Hepatic stellate cell (primary cell): Measurements from ENCODE around the gene PACS2.

Experiments
- DNase-seq: peaks from one replicate; pipeline ENCODE4 v3.0.0; 2011; ENCODE audit warnings: low spot score

PACS2 gene

GRCh38 chr14:105388110-105388951, 73.8 kb downstream of the PACS2 start:
- DNase-seq: no peak

- DNase-seq: no peak
Observed at GRCh38 chr14:105388976-105389375, 74.4 kb downstream of the PACS2 start.

- no peak for DNase-seq
Observed at GRCh38 chr14:105389534-105389933, 75.0 kb downstream of the PACS2 start.

DNA sequence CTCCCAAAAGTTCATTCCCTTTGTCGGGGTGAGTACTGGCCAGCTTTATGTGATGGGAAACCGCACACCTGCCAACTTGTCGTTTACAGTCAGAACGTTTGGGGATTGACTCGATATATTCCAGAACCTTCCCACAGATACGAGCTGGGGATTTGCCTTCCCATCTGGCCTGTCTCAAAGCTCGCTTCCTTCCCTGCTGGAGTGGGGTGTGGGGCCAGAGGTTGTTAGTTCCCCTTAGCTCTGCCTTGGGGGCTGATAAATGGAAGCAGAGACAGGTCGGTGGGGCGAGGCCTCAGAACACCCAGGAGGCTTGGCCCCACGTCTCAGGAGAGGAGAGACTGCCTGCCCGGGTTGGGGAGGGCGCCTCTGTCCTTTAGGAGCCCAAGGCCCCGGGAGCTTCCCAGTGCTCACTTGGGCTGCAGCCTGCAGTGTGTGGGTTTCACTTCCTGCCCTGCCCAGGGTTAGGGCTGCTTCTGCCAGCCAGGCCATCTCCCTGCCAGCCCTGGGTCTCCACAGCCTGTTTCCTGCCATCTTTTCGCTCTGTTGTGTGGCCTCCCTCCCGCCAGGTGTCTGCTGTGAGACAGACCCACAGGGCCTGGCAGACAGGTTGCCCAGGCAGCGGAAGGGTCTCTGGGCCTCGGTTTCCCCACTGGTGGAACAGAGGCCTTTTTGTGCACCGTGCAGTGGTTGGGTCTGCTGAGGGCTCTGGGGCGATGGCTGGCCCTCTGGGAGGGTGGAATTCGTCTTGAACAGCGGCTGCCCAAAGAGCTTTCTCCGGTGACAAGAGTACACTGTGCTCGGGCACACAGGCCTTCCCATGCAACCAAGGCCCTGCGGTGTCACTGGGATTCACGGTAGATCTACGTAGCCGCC, 75.7 kb downstream of the PACS2 start:
- no peak for DNase-seq

DNA sequence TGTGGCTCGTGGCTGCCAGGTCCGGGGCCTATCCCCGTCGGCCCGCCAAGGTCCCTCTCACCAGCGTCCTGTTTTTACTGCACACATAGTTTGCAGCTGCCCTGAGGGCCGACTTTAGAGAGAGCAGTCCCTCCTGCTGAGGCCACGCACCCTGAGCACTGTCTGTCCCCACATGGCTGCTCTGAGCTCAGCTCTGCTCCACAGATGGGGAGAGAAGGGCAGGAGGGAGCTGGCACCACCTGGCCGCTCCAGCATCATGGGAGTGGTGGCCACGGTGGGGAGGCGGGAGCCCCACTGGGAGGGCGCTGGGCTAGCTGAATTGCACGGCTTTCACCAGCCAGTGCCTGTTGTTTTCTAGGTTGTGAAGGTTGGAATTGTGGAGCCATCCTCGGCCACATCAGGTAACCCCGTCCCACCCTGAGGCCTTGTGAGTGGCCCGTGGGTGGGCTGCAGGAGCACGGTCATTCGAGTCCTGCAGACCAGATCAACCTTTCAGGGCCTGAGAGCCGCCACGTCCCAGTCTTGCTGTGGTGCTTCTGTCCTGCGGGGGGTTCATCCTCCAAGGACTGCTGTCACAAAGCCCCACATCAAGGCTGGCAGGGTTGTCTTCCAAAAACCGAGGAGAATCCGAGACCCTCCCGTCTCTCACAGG, 76.4 kb downstream of the PACS2 start:
- DNase-seq: no peak

DNA sequence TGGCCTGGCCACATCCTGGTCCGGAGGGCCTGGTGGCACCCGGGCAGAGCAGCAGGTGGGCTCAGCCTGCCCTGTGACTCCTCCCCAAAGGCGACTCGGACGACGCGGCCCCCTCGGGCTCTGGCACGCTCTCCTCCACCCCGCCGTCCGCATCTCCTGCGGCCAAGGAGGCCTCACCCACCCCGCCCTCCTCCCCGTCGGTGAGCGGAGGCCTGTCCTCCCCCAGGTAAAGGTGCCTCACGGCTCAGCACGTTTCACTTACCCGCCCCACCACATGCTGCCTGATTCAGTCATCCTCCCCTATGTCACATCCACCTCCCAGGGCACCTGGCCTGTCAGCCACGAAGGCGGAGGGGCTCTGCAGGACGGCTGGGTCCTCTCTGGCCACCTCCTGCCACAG, 77.0 kb downstream of the PACS2 start:
- DNase-seq: no peak

GRCh38 chr14:105392131-105393090, 77.9 kb downstream of the PACS2 start:
- no peak for DNase-seq

- no peak for DNase-seq
Observed at GRCh38 chr14:105393151-105393550, 78.6 kb downstream of the PACS2 start.

GRCh38 chr14:105394714-105395537, 80.4 kb downstream of the PACS2 start:
- no peak for DNase-seq

DNA sequence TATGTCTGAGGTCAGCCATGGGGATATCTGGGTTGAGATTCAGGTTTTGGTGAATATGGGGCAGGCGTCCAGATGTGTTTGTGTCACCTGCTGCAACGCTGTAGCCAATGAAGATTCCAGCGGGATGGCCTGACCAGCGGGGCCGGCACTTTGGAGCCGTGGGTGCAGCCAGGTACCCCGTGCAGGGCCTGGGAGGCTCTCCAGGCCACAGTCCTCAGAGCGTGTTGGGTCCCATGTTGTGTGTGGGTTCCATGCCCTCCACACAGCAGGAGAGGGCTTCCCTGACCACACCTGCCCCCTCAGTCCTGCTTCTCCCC, 80.9 kb downstream of the PACS2 start:
- DNase-seq: no peak

- no peak for DNase-seq
Observed at GRCh38 chr14:105397350-105397931, 82.9 kb downstream of the PACS2 start.

DNA sequence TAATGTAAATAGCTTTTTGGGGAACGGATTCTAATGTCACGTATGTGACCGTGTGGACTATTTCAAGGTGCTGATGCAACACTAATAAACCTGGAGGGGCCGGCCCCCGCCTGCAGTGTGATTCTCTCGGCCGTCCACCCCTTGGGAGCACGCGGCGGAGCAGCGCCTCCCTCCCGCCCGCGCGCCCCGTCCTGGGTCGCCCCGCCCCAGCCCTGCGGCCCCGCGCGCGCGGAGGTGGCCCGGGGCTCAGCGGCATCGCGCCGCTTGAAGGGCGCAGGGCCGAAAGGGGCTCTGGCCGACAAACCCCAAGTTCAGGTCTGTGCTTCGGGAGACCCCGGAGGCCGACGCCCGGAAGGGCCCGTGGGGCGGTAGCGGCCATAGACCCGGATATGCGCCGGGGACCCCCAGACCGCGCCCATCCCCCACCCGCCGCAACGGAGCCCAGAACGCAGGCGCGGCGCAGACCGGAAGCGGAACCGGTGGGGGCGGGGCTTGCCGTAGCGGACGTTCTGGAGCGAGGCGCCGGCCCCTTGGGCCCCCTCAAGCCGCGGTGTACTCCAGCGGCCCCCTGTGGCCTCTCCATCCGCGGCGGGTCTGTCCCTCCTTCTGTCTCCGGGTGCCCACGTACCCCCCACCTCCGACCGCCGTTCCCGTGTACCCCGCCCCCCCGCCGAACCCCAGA, 83.6 kb downstream of the PACS2 start, which contains the start of gene TEX22:
TSS of gene TEX22 (plus strand) at position 495 of the 682 bp plus-strand sequence. CDS start 803 bp downstream, outside the sequence.
- DNase-seq: peak; percentile 92

DNA sequence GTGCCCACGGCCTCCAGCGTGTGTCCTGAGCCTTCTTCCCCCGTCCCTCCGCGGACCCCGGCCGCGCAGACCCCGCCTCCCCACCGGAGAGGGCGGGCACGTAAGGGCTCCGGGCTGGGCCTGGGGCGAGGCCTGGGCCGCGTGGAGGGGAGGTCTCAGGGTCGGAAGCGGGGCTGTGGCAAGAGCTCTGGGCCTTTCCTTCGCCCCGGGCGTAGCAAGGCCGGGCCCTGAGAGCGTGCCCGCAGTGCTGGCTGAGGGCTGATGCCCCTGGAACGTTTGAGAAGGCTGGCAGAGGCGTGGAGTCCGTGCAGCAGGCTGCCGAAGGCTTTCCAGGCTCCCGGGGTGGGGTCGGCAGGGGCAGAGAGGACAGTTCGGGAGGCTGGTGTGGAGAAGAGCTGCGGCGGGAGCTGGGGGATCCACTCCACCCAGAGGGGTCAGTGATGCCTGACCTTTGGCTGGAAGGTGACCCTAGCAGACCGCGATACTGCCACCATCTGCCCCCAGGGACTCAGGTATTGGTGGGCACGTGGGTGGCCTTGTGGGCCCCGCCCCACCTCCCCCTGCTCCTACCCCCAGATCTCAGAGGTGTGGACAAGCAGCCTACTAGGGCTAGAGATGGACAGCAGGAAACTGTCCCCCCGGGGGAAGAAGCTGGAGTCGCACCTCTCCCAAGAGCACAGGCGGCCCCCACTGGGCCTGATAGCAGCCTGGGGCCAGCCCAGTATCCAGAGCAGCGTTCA, 84.3 kb downstream of the PACS2 start:
- DNase-seq: no peak

- DNase-seq: no peak
Observed at GRCh38 chr14:105399466-105399775, 84.9 kb downstream of the PACS2 start.

DNA sequence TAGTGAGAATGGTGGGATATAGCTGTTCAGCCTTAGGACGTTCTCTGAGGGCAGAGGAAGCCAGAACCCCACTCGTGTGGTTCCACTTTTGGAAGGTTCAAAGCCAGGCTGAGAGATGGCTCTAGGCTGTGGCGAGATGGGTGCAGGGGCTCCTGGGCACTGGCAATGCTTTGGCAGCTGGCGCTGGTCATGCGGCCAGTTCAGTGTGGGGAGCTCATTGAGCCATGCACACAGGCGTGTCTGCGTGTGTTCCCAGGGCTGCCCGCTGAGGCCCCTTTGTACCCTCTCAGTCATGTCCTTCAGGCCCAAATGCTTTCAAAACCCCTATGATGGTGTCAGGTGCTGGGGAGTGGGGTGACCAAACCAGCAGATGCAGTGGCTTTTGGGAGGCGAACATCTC, 85.5 kb downstream of the PACS2 start:
- DNase-seq: no peak

- no peak for DNase-seq
Observed at GRCh38 chr14:105401699-105402098, 87.2 kb downstream of the PACS2 start.

- DNase-seq: no peak
Observed at GRCh38 chr14:105408592-105408991, 94.0 kb downstream of the PACS2 start.

DNA sequence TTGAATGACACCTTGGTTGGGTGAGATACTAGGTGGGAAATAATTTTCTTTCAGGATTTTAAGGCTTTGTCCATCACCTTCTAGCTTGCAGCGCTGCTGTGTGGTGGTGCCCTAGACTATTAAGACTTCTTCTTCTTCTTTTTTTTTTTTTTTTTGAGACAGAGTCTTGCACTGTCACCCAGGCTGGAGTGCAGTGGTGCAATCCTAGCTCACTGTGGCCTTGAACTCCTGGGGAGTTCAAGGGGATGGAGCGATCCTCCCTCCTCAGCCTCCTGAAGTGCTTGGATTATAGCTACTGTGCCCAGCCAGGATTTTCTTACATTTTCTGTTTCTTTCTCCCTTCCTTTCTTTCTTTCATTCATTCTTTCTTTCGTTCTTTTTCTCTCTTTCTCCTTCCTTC, 94.8 kb downstream of the PACS2 start:
- DNase-seq: no peak

DNA sequence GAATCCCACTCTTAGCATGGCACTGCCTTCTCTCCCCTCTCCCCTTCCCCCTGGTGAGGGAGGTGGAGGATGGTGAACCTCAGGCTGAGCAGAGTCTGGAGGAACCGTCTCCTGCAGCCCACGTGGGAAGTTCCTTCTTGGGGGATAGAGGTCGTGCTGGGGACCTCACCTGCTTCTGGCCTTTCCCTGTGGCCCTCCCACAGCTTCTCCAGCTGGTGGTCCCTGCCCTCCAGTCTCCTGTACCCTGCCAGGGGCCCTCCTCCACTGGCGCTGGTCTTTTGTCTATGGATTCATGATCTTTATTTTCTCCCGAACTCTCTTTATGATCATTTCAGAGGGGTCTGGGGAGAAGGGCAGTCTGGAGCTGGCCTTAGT, 96.1 kb downstream of the PACS2 start:
- no peak for DNase-seq
